LNCAP (cell line): ENCODE results near the gene ZSWIM9.

Experiments used
- TF ChIP-seq, protein P1 (sequence below): fragments of 450-650 bp; IDR thresholded peaks from 2 replicates; pipeline ENCODE4 v1.5.1; 2017; ENCODE audit warnings: mild to moderate bottlenecking

The ZSWIM9 gene

DNA sequence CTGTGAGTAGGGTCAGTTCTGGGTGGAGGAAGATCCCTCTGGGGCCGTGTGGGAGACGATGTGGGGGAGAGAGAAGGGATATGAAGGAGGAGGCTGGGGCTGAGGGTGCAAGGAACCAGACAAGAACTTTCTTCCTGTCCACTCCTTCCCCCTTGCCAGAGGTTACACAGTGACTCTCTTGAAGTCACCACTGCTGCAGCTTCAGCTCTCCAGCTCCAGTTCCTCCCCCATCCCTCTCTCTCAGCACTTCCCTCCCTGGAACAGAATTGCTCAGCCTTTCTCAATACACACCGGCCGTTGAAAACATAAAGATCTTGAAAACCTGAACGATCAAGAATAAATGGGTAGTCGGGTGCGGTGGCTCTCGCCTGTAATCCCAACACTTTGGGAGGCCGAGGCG, 5.1 kb downstream of the ZSWIM9 start:
- TF ChIP-seq, protein P1, sequence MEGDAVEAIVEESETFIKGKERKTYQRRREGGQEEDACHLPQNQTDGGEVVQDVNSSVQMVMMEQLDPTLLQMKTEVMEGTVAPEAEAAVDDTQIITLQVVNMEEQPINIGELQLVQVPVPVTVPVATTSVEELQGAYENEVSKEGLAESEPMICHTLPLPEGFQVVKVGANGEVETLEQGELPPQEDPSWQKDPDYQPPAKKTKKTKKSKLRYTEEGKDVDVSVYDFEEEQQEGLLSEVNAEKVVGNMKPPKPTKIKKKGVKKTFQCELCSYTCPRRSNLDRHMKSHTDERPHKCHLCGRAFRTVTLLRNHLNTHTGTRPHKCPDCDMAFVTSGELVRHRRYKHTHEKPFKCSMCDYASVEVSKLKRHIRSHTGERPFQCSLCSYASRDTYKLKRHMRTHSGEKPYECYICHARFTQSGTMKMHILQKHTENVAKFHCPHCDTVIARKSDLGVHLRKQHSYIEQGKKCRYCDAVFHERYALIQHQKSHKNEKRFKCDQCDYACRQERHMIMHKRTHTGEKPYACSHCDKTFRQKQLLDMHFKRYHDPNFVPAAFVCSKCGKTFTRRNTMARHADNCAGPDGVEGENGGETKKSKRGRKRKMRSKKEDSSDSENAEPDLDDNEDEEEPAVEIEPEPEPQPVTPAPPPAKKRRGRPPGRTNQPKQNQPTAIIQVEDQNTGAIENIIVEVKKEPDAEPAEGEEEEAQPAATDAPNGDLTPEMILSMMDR = no peak

DNA sequence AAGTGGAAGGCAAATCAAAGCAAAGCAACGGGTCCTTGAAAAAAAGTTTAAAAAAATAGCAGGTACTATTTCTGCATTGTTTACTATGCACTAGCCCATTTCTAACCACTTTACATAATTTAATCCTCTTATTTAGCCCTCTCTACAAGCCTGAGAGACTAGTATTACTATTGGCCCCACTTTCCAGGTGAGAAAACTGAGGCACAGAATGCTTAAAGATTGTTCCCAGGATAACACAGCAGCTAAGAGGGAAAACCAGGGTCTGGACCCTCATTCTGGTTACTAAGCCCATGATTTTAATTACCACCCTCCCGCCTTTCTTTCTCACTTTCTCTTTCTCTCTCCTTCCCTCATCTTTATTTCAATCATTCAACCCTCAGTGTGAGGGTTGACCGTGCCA, 5.7 kb downstream of the ZSWIM9 start:
- TF ChIP-seq, protein P1 = no peak

DNA sequence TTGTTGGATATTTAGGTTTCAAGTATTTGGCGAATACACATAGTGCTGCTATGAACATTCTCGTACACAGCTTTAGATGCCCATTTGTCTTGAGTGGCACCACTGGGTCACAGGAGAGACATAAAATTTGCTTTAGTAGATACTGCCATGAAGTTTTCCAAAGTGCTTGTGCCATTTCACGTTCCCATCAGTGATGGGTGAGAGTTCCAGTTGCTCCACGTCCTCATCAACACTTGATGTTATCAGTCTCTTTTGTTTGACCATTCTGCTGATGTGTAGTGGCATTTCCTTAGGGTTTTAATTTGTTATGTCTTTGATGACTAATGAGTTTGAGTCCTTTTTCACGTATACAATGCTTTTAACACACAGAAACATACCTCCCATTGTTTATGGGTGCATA, 11.0 kb downstream of the ZSWIM9 start:
- TF ChIP-seq, protein P1 = no peak

DNA sequence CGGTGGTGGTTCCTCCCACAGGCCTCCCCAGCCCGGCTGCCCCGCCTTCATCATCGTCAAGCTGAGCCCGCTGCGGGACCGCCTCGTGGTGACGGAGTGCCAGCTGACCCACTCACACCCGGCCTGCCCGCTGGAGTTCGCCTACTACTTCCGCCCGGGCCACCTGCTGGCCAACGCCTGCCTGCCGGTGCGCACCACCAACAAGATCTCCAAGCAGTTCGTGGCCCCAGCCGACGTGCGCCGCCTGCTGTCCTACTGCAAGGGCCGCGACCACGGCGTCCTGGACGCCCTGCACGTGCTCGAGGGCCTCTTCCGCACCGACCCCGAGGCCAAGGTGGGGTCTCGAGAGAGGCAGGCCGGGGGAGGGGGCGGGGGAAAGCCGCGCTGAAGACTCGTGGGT, 12.0 kb downstream of the ZSWIM9 start:
- TF ChIP-seq, protein P1 = no peak

DNA sequence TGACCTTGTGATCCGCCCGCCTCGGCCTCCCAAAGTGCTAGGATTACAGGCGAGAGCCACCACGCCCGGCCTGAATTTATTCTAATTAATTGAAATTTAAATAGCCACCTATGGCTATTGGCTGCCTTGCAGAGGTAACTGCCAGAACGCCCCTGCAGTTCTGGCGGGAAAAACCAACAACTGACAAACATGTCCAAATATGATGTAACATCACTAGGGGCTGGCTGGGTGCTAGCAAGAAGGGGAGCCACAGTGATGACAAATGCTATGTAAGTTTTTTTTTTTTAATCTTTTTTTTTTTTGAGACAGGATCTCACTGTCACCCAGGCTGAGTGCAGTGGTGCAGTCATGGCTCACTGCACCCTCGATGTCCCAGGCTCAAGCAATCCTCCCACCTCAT, 12.9 kb downstream of the ZSWIM9 start:
- TF ChIP-seq, protein P1 = no peak

DNA sequence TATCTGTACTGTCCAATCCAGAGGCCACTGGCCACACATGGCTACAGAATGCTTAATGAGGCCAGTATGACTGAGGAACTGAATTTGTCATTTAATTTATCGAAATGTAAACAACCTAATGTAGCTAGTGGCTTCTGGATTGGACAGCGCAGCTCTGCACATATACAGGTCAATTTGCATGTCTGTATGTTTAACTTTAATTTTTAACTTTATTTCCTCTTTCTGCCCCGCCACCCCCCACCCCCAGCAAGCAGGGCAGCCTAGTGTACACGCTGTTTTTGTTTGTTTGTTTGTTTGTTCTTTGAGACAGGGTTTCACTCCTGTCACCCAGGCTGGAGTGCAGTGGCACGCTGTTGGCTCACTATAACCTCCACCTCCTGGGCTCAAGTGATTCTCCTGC, 15.5 kb downstream of the ZSWIM9 start:
- TF ChIP-seq, protein P1 = no peak

DNA sequence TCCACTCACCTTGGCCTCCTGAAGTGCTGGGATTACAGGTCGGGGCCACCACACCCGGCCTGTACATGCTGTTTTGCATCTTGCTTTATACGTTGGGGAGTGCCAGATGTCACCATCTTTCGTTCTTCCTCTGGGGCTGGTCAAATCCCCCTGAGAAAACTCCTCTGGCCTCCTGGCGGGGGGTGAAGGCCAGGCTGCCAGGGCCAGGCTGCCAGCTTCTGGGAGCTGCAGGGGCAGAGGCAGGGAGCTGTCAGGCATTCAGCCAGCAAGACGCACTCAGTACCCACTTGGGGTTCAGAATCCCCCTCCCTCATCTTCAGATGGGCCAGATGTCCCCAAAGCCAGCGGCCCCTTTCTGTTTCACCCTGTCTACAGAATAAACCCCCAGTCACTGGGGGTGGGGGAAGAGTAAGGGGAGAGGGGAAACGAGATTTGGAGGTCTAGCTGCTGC, 16.1 kb downstream of the ZSWIM9 start:
- TF ChIP-seq, protein P1 = no peak

DNA sequence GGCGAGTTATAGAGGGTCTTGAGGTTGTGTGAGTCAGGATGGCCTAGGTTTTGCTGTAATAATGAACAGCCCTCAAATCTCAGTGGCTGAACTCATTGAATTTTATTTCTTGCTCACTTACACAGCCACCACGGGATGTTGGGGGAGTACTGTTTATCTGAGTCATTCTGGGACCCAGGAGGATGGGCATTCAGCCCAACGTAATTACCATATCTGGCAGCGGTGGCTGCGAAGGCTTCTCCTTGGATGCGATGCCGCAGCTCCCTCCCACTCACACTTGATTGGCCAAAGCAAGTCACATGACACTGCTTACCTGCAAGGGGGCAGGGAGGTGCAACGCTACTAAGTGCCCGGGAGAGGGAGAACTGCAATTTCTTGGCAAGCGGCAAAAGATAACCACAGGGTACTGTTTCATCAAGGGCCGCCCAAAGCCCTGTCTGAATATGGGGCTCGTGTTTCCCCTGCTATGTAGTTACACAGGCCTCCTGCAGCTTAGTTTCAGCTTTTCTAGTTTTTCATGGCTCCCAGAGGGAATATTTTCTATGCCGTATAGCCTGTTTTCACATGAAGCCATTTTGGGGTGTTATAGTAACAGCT, 19.9 kb downstream of the ZSWIM9 start:
- TF ChIP-seq, protein P1 = peak; percentile 28; the same call in 1 of the 2 replicates
